Transverse colon (tissue), 4 donors: ENCODE measurements around the gene PFKFB2. TPM values are rescaled to one million over a fixed set of nuclear protein-coding genes. Genes with fewer than 3 reads are reported as not detected.

Source experiments
- DNase-seq: peaks from one replicate; pipeline ENCODE4 v3.0.0-alpha.2; 2019
- H3K27ac ChIP-seq, 4 donors: fragments of 200-600 bp; sonication (generic); 2 replicates each; pipeline ENCODE4 v1.5.1; 2016 to 2018; ENCODE audit warnings: inconsistent platforms in 4 of 4
- H3K27me3 ChIP-seq: fragments of 200-600 bp; sonication (generic); 2 replicates; pipeline ENCODE4 v1.5.1; 2017; ENCODE audit warnings: inconsistent platforms
- H3K36me3 ChIP-seq, 4 donors: fragments of 200-600 bp; sonication (generic); 2 replicates each; pipeline ENCODE4 v1.5.1; 2017 to 2019; ENCODE audit warnings: inconsistent platforms in 4 of 4
- H3K4me1 ChIP-seq, 4 donors: fragments of 200-600 bp; sonication (generic); 2 replicates each; pipeline ENCODE4 v1.5.1; 2017 to 2020; ENCODE audit warnings: inconsistent platforms in 4 of 4
- H3K4me3 ChIP-seq, 4 donors: fragments of 200-600 bp; sonication (generic); 1 replicate in 1 of 4; 2 replicates in 3 of 4; pipeline versions ENCODE4 v1.5.1 to v1.6.1; 2017 to 2019; ENCODE audit warnings: inconsistent platforms in 4 of 4
- H3K9me3 ChIP-seq, 2 donors: fragments of 200-600 bp; sonication (generic); 2 replicates each; pipeline ENCODE4 v1.5.1; 2017 to 2019; ENCODE audit warnings: inconsistent platforms in 2 of 2
- EP300 ChIP-seq: sonication (generic); formaldehyde crosslinking; IDR thresholded peaks from one replicate; pipeline ENCODE4 v1.6.1; 2017; ENCODE audit warnings: antibody characterized with exemption, low read depth
- POLR2A ChIP-seq: fragments of 450-650 bp; IDR thresholded peaks from one replicate; pipeline ENCODE4 v1.6.1; 2016; ENCODE audit warnings: antibody characterized with exemption, mild to moderate bottlenecking, moderate library complexity
- POLR2AphosphoS5 ChIP-seq, 3 donors: sonication (generic); formaldehyde crosslinking; IDR thresholded peaks; one replicate each; pipeline ENCODE4 v1.6.1; 2016; ENCODE audit warnings: antibody characterized with exemption in 3 of 3
- WGBS, 2 donors: methylation state at CpG; one replicate each; pipeline ENCODE4 v1.1.5; 2018; ENCODE audit warnings: low coverage in 1 of 2; 5-methylcytosine and 5-hydroxymethylcytosine counted together
- in situ Hi-C, 4 donors: fragments of 200-750 bp; cut with MboI; loops; one replicate each; pipeline versions ENCODE4 v1.15.0 to v1.15.1; 2017; ENCODE audit warnings: low sequenced_read_pairs in 3 of 4, low pct_ligation_motif_present in 1 of 4, low pct_unique_long_range_greater_than_20kb in 1 of 4
- intact Hi-C: fragments of 100-400 bp; cut with DNase I; formaldehyde crosslinking; loops from one replicate; pipeline ENCODE4 v1.15.1; 2023; ENCODE audit warnings: low total_unique reads
- total RNA-seq, 4 donors: library from RNA; depleted of rRNA; stranded (reverse); fragments of >200 nt; gene quantifications; one replicate each; pipeline ENCODE4 v1.1.0, GENCODE V29; 2016
- TF ChIP-seq, protein P1 (sequence below), 5 experiments: fragments of 200-600 bp in 3 of 5; fragments of 450-650 bp in 2 of 5; sonication (generic) in 3 of 5; IDR thresholded peaks; 1 replicate in 2 of 5; 2 replicates in 3 of 5; pipeline ENCODE4 v1.5.1; 2016 to 2017; ENCODE audit warnings: antibody characterized with exemption in 5 of 5, inconsistent platforms in 3 of 5, mild to moderate bottlenecking in 2 of 5, moderate library complexity in 1 of 5

PFKFB2 gene
- total RNA-seq, 4 donors from 2014 or later = 84.2 to 155 (median 91.1) TPM

DNA sequence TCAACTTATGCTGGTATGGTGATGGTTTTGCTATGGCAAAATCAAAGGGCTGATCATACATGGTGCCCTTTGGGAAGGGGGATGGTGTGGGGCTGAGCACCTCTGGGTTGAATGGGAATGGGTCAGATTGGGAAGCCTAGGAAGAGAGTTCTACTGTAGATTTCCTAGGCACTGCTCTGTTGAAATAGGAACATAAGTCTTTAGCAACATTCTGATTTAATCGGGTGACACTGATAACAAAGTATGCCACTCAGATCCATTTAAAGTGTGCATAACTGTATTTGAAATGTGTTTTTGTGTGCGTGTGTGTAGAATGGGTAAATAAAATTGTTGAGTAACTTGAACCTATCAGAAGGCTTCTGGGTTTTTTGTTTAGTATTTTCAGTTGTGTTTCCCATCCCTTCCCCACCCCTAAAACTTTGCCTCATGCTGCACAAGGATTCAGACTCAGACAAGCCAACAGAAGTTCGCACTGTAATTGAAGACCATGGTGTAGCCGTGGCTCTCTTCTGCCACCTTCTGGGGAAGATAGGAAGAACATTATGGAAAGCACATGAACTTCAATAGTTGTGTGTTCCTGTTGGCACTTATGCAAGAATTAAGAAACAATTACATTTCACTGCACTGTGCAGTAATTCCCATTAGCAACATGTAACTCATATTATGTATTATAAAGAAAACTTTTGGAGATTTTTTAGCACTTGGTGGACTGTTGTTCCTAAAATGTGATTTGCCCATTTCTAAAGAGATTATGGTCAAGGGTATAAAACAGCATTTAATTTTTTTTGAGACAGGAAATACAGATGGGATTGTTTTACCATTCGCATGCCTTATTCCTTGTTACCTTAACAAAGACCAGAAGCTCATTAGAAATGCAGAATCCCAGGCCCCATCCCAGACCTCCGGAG, 24.6 kb downstream of the PFKFB2 start:
- 30 to 37% methylated on average over 6 of the region's 6 CpGs for WGBS, 2 donors
- Histone ChIP-seq H3K27ac (peak overlapping the region in 2 of 4 donors; percentile 42 to 46), H3K4me3 (no peak overlapping the region), H3K27me3 (no peaks in the 10 kb centered on the region), H3K9me3 (no peaks in the 10 kb centered on the region), H3K36me3 (peaks cover 0 to 5% (median 0%) of the 10 kb centered on the region in 4 donors), H3K4me1 (peaks cover 0 to 15% (median 0%) of the 10 kb centered on the region in 4 donors)
- intact Hi-C loops (no loop called here), in situ Hi-C loops (loop anchor here (10.0 to 25.0 kb wide), 3 partner anchors 327 to 435 kb away; partner anchors contain the start of gene CR1 (in 2 of the 4))
- TF ChIP-seq, protein P1, sequence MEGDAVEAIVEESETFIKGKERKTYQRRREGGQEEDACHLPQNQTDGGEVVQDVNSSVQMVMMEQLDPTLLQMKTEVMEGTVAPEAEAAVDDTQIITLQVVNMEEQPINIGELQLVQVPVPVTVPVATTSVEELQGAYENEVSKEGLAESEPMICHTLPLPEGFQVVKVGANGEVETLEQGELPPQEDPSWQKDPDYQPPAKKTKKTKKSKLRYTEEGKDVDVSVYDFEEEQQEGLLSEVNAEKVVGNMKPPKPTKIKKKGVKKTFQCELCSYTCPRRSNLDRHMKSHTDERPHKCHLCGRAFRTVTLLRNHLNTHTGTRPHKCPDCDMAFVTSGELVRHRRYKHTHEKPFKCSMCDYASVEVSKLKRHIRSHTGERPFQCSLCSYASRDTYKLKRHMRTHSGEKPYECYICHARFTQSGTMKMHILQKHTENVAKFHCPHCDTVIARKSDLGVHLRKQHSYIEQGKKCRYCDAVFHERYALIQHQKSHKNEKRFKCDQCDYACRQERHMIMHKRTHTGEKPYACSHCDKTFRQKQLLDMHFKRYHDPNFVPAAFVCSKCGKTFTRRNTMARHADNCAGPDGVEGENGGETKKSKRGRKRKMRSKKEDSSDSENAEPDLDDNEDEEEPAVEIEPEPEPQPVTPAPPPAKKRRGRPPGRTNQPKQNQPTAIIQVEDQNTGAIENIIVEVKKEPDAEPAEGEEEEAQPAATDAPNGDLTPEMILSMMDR (IDR thresholded peaks at IDR 0.05) = peak; percentile 86 to 93 (median 88)
- TF ChIP-seq POLR2AphosphoS5 (IDR thresholded peaks at IDR 0.05) (peak in 1 of 3 donors; percentile 48), POLR2A (no peak)
- DNase-seq = peak; percentile 74

- Histone ChIP-seq H3K9me3 (no peaks in the 10 kb centered on the region), H3K36me3 (peaks cover 0 to 5% (median 0%) of the 10 kb centered on the region in 4 donors), H3K4me1 (peaks cover 0 to 15% (median 0%) of the 10 kb centered on the region in 4 donors), H3K27ac (no peak overlapping the region), H3K27me3 (no peaks in the 10 kb centered on the region), H3K4me3 (no peak overlapping the region)
- WGBS, 2 donors = 64 to 84% methylated on average over 6 to 11 of the region's 11 CpGs
- TF ChIP-seq, protein P1 (IDR thresholded peaks at IDR 0.05) = no peak
- TF ChIP-seq POLR2AphosphoS5 (IDR thresholded peaks at IDR 0.05) (no peak), POLR2A (no peak), EP300 (no peak)
- in situ Hi-C loops = loop anchor here (10.0 to 25.0 kb wide), 3 partner anchors 326 to 434 kb away; partner anchors contain the start of gene CR1 (in 2 of the 4)
- DNase-seq = no peak
- intact Hi-C loops = no loop called here
These were observed 25.6 kb downstream of the PFKFB2 start for GRCh38 chr1:207078578-207079132.

- WGBS, 2 donors = 86 to 100% methylated on average over 1 to 6 of the region's 6 CpGs
- no peak for DNase-seq
- no peak for TF ChIP-seq EP300
- TF ChIP-seq POLR2A = no peak
- TF ChIP-seq, protein P1 (IDR thresholded peaks at IDR 0.05) = no peak
- no peak for TF ChIP-seq POLR2AphosphoS5 (IDR thresholded peaks at IDR 0.05)
These were observed 26.7 kb downstream of the PFKFB2 start for GRCh38 chr1:207079706-207080241.

GRCh38 chr1:207081088-207081487, 28.0 kb downstream of the PFKFB2 start:
- H3K27ac ChIP-seq = no peak overlapping the region
- H3K4me3 ChIP-seq = no peak overlapping the region
- intact Hi-C loops (loop anchor here (10.0 kb wide), 1 partner anchor 324 kb away; no protein-coding TSS in a partner anchor), in situ Hi-C loops (loop anchor here in 3 of 4 donors (10.0 to 25.0 kb wide), 3 partner anchors 324 to 431 kb away; partner anchors contain the start of gene CR1 (in 2 of the 3))
- H3K9me3 ChIP-seq = no peaks in the 10 kb centered on the region
- WGBS, 2 donors = 62 to 63% methylated on average over 2 of the region's 2 CpGs
- TF ChIP-seq, protein P1 (IDR thresholded peaks at IDR 0.05) = no peak
- TF ChIP-seq EP300 = no peak
- no peak for TF ChIP-seq POLR2A
- TF ChIP-seq POLR2AphosphoS5 (IDR thresholded peaks at IDR 0.05) = no peak
- peaks cover 0 to 5% (median 0%) of the 10 kb centered on the region in 4 donors for H3K36me3 ChIP-seq
- no peaks in the 10 kb centered on the region for H3K27me3 ChIP-seq
- no peak for DNase-seq
- peaks cover 0 to 15% (median 4%) of the 10 kb centered on the region in 4 donors for H3K4me1 ChIP-seq

More at GRCh38 chr1:207079706-207080241, 26.7 kb downstream of the PFKFB2 start:
- H3K27ac ChIP-seq = no peak overlapping the region
- H3K4me1 ChIP-seq = peaks cover 0 to 15% (median 2%) of the 10 kb centered on the region in 4 donors
- no peak overlapping the region for H3K4me3 ChIP-seq
- H3K27me3 ChIP-seq = no peaks in the 10 kb centered on the region
- intact Hi-C loops (loop anchor here (10.0 kb wide), 1 partner anchor 325 kb away; no protein-coding TSS in a partner anchor), in situ Hi-C loops (loop anchor here (10.0 to 25.0 kb wide), 3 partner anchors 325 to 433 kb away; partner anchors contain the start of gene CR1 (in 2 of the 4))
- H3K9me3 ChIP-seq = no peaks in the 10 kb centered on the region
- H3K36me3 ChIP-seq = peaks cover 0 to 5% (median 0%) of the 10 kb centered on the region in 4 donors
